A673 (cell line): ENCODE data around the gene MPZL1. TPM values are rescaled to one million over a fixed set of nuclear protein-coding genes. Genes with fewer than 3 reads are reported as not detected.

Source experiments
- BruUV-seq: library from RNA; stranded (reverse); fragments of 400-500 nt; replicated peaks from 2 replicates; lab custom pipeline; 2021; lab: Mats Ljungman, UMichigan
- CTCF ChIA-PET: fragments of 300-600 bp; sonication (Branson Sonifier 250); formaldehyde crosslinking; loops from one replicate; lab custom pipeline; 2022; ENCODE audit warnings: antibody characterized with exemption; lab: Charles Lee
- POLR2A ChIA-PET: fragments of 300-600 bp; sonication (Branson Sonifier 250); formaldehyde crosslinking; loops from one replicate; lab custom pipeline; 2022; ENCODE audit warnings: antibody characterized with exemption; ENCODE audit not compliant: low non-redundant PET; lab: Charles Lee
- DNase-seq: peaks from one replicate; pipeline ENCODE4 v3.0.0-alpha.2; 2015; ENCODE audit warnings: low spot score
- H3K27ac ChIP-seq: fragments of 200-600 bp; sonication (generic); 2 replicates; pipeline ENCODE4 v1.5.1; 2016; ENCODE audit warnings: mixed run types, low read depth, mild to moderate bottlenecking, mixed read lengths, antibody characterized with exemption, low read length; ENCODE audit not compliant: poor library complexity, severe bottlenecking
- H3K27me3 ChIP-seq: fragments of 200-600 bp; sonication (generic); replicated peaks from 2 replicates; pipeline ENCODE4 v1.6.1; 2017; ENCODE audit warnings: mixed run types, low read depth, mild to moderate bottlenecking, mixed read lengths, antibody characterized with exemption, low read length; ENCODE audit not compliant: insufficient read depth, poor library complexity
- H3K36me3 ChIP-seq: fragments of 200-600 bp; sonication (generic); 2 replicates; pipeline ENCODE4 v1.6.1; 2016; ENCODE audit warnings: mixed run types, mild to moderate bottlenecking, mixed read lengths, antibody characterized with exemption, low read length; ENCODE audit not compliant: insufficient read depth, poor library complexity, severe bottlenecking
- H3K4me1 ChIP-seq: fragments of 200-600 bp; sonication (generic); 2 replicates; pipeline ENCODE4 v1.6.1; 2017; ENCODE audit warnings: mixed run types, mild to moderate bottlenecking, mixed read lengths, antibody characterized with exemption, low read length; ENCODE audit not compliant: insufficient read depth, poor library complexity, severe bottlenecking
- H3K4me3 ChIP-seq: fragments of 200-600 bp; sonication (generic); 2 replicates; pipeline ENCODE4 v1.5.1; 2016; ENCODE audit warnings: low read depth, mixed run types, mild to moderate bottlenecking, mixed read lengths, low read length; ENCODE audit not compliant: poor library complexity, severe bottlenecking
- H3K9me3 ChIP-seq: fragments of 200-600 bp; sonication (generic); 2 replicates; pipeline ENCODE4 v1.6.1; 2016; ENCODE audit warnings: mixed run types, low read depth, mild to moderate bottlenecking, mixed read lengths, antibody characterized with exemption, low read length; ENCODE audit not compliant: poor library complexity, severe bottlenecking
- EZH2 ChIP-seq: fragments of 200-600 bp; sonication (generic); IDR thresholded peaks from 2 replicates; pipeline ENCODE4 v1.6.1; 2017; ENCODE audit warnings: borderline replicate concordance, low read depth, mild to moderate bottlenecking, mixed read lengths, antibody characterized with exemption, low read length; ENCODE audit not compliant: poor library complexity, severe bottlenecking
- intact Hi-C: fragments of 100-400 bp; cut with micrococcal nuclease; formaldehyde crosslinking; loops from one replicate; pipeline ENCODE4 v1.10.0; 2022; ENCODE audit not compliant: unreplicated experiment
- total RNA-seq: library from RNA; stranded (reverse); gene quantifications from 2 replicates; pipeline ENCODE4 v1.2.3, GENCODE V29; 2021
- TF ChIP-seq, protein P1 (sequence below): fragments of 300-800, 200-600 bp; sonication (generic); conservative IDR thresholded peaks from 2 replicates; pipeline ENCODE4 v1.5.1; 2017; ENCODE audit warnings: low read depth, mild to moderate bottlenecking, antibody characterized with exemption, low read length, moderate library complexity, mixed read lengths

The MPZL1 gene
- total RNA-seq, 1 experiment from 2014 or later: 87.8 TPM

GRCh38 chr1:167782946-167783345, 61.2 kb downstream of the MPZL1 start:
- H3K4me3 ChIP-seq: no peak overlapping the region
- intact Hi-C loops: no loop called here
- CTCF ChIA-PET: no interaction called here

GRCh38 chr1:167784876-167785550, 63.2 kb downstream of the MPZL1 start:
- DNase-seq: no peak
- Histone ChIP-seq H3K4me3 (no peak overlapping the region), H3K36me3 (peaks cover 8% of the 10 kb centered on the region), H3K27me3 (no peaks in the 10 kb centered on the region), H3K9me3 (peaks cover 5% of the 10 kb centered on the region), H3K4me1 (no peaks in the 10 kb centered on the region), H3K27ac (no peak overlapping the region)
- TF ChIP-seq, protein P1, sequence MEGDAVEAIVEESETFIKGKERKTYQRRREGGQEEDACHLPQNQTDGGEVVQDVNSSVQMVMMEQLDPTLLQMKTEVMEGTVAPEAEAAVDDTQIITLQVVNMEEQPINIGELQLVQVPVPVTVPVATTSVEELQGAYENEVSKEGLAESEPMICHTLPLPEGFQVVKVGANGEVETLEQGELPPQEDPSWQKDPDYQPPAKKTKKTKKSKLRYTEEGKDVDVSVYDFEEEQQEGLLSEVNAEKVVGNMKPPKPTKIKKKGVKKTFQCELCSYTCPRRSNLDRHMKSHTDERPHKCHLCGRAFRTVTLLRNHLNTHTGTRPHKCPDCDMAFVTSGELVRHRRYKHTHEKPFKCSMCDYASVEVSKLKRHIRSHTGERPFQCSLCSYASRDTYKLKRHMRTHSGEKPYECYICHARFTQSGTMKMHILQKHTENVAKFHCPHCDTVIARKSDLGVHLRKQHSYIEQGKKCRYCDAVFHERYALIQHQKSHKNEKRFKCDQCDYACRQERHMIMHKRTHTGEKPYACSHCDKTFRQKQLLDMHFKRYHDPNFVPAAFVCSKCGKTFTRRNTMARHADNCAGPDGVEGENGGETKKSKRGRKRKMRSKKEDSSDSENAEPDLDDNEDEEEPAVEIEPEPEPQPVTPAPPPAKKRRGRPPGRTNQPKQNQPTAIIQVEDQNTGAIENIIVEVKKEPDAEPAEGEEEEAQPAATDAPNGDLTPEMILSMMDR: no peak
- TF ChIP-seq EZH2: no peak
- intact Hi-C loops: no loop called here
- ChIA-PET CTCF (no interaction called here), POLR2A (no interaction called here)
- BruUV-seq: no TSS peak

More at GRCh38 chr1:167782946-167783345, 61.2 kb downstream of the MPZL1 start:
- no peak overlapping the region for H3K27ac ChIP-seq
- H3K4me1 ChIP-seq: no peaks in the 10 kb centered on the region
- DNase-seq: no peak
- POLR2A ChIA-PET: no interaction called here
- no TSS peak for BruUV-seq
- TF ChIP-seq, protein P1: no peak
- TF ChIP-seq EZH2: no peak
- H3K36me3 ChIP-seq: no peaks in the 10 kb centered on the region
- peaks cover 5% of the 10 kb centered on the region for H3K9me3 ChIP-seq
- H3K27me3 ChIP-seq: no peaks in the 10 kb centered on the region

- TF ChIP-seq EZH2: no peak
- TF ChIP-seq, protein P1: no peak
- peaks cover 8% of the 10 kb centered on the region for H3K4me1 ChIP-seq
- peaks cover 8% of the 10 kb centered on the region for H3K36me3 ChIP-seq
- H3K27ac ChIP-seq: no peak overlapping the region
- intact Hi-C loops: no loop called here
- ChIA-PET CTCF (no interaction called here), POLR2A (no interaction called here)
- H3K27me3 ChIP-seq: no peaks in the 10 kb centered on the region
- H3K9me3 ChIP-seq: peaks cover under 1% of the 10 kb centered on the region
- no peak for DNase-seq
- BruUV-seq: no TSS peak
- H3K4me3 ChIP-seq: no peak overlapping the region
These were observed 64.7 kb downstream of the MPZL1 start for GRCh38 chr1:167786502-167786901.
